IgD-negative memory B cell (primary cell): ENCODE measurements around the gene ECM2. TPM values are rescaled to one million over a fixed set of nuclear protein-coding genes. Genes with fewer than 3 reads are reported as not detected.

Experiments
- H3K27ac Mint-ChIP-seq, 3 donors: one replicate each; pipeline ENCODE4 v1.8.0; 2020 to 2022; ENCODE audit warnings: mild to moderate bottlenecking in 3 of 3, mixed read lengths in 3 of 3, moderate library complexity in 1 of 3
- H3K27me3 Mint-ChIP-seq: one replicate; pipeline ENCODE4 v1.8.0; 2021; ENCODE audit warnings: mixed read lengths
- H3K36me3 Mint-ChIP-seq: one replicate; pipeline ENCODE4 v1.8.0; 2020; ENCODE audit warnings: mild to moderate bottlenecking, mixed read lengths
- H3K4me1 Mint-ChIP-seq, 3 donors: one replicate each; pipeline ENCODE4 v1.8.0; 2020 to 2022; ENCODE audit warnings: mixed read lengths in 3 of 3, mild to moderate bottlenecking in 1 of 3
- H3K4me3 Mint-ChIP-seq, 4 donors: one replicate each; pipeline ENCODE4 v1.8.0; 2020 to 2022; ENCODE audit warnings: mild to moderate bottlenecking in 4 of 4, mixed read lengths in 4 of 4, moderate library complexity in 3 of 4
- H3K9me3 Mint-ChIP-seq, 3 donors: one replicate each; pipeline ENCODE4 v1.8.0; 2020 to 2021; ENCODE audit warnings: mixed read lengths in 3 of 3, mild to moderate bottlenecking in 1 of 3
- polyA plus RNA-seq: library from polyadenylated mRNA; unstranded; fragments of 300-500 nt; fragmentation: Illumina TruSeq; gene quantifications from one replicate; pipeline ENCODE4 v1.2.3, GENCODE V29; 2021

The ECM2 gene
- polyA plus RNA-seq, 1 donor from 2014 or later, result not detected

- H3K36me3 Mint-ChIP-seq, result peaks cover 2% of the 10 kb centered on the region
- H3K27me3 Mint-ChIP-seq, result no peaks in the 10 kb centered on the region
- no peak overlapping the region for H3K27ac Mint-ChIP-seq
- H3K9me3 Mint-ChIP-seq, result peaks cover 0 to 3% (median 0%) of the 10 kb centered on the region in 3 donors
- no peak overlapping the region for H3K4me3 Mint-ChIP-seq
- H3K4me1 Mint-ChIP-seq, result peaks cover 0 to 1% (median 0%) of the 10 kb centered on the region in 3 donors
Measured at GRCh38 chr9:92516521-92516920, 19.3 kb downstream of the ECM2 start.

- no peaks in the 10 kb centered on the region for H3K27me3 Mint-ChIP-seq
- H3K9me3 Mint-ChIP-seq, result no peaks in the 10 kb centered on the region
- peaks cover 2% of the 10 kb centered on the region for H3K36me3 Mint-ChIP-seq
- H3K27ac Mint-ChIP-seq, result no peak overlapping the region
- no peak overlapping the region for H3K4me3 Mint-ChIP-seq
- peaks cover 0 to 1% (median 0%) of the 10 kb centered on the region in 3 donors for H3K4me1 Mint-ChIP-seq
Measured at GRCh38 chr9:92514635-92515034, 21.2 kb downstream of the ECM2 start.

- H3K36me3 Mint-ChIP-seq, result peaks cover 2% of the 10 kb centered on the region
- H3K27me3 Mint-ChIP-seq, result no peaks in the 10 kb centered on the region
- no peak overlapping the region for H3K27ac Mint-ChIP-seq
- peaks cover 0 to 2% (median 0%) of the 10 kb centered on the region in 3 donors for H3K4me1 Mint-ChIP-seq
- H3K9me3 Mint-ChIP-seq, result no peaks in the 10 kb centered on the region
- no peak overlapping the region for H3K4me3 Mint-ChIP-seq
Measured at GRCh38 chr9:92513349-92513748, 22.4 kb downstream of the ECM2 start.

GRCh38 chr9:92512622-92513021 is 23.2 kb downstream of the ECM2 start:
- Mint-ChIP-seq H3K27ac (no peak overlapping the region), H3K36me3 (peaks cover 2% of the 10 kb centered on the region), H3K9me3 (no peaks in the 10 kb centered on the region), H3K4me3 (no peak overlapping the region), H3K27me3 (no peaks in the 10 kb centered on the region), H3K4me1 (peaks cover 0 to 2% (median 0%) of the 10 kb centered on the region in 3 donors)

GRCh38 chr9:92510747-92511146 is 25.0 kb downstream of the ECM2 start:
- H3K4me1 Mint-ChIP-seq, result peaks cover 0 to 2% (median 0%) of the 10 kb centered on the region in 3 donors
- H3K4me3 Mint-ChIP-seq, result no peak overlapping the region
- no peaks in the 10 kb centered on the region for H3K9me3 Mint-ChIP-seq
- peaks cover 4% of the 10 kb centered on the region for H3K36me3 Mint-ChIP-seq
- H3K27ac Mint-ChIP-seq, result no peak overlapping the region
- H3K27me3 Mint-ChIP-seq, result no peaks in the 10 kb centered on the region

GRCh38 chr9:92509050-92509449 is 26.7 kb downstream of the ECM2 start:
- Mint-ChIP-seq H3K27ac (no peak overlapping the region), H3K9me3 (no peaks in the 10 kb centered on the region), H3K27me3 (no peaks in the 10 kb centered on the region), H3K4me1 (peaks cover 0 to 2% (median 0%) of the 10 kb centered on the region in 3 donors), H3K36me3 (peaks cover 3% of the 10 kb centered on the region), H3K4me3 (no peak overlapping the region)

- Mint-ChIP-seq H3K36me3 (peaks cover 3% of the 10 kb centered on the region), H3K4me3 (no peak overlapping the region), H3K9me3 (no peaks in the 10 kb centered on the region), H3K27me3 (no peaks in the 10 kb centered on the region), H3K4me1 (peaks cover 0 to 2% (median 0%) of the 10 kb centered on the region in 3 donors), H3K27ac (peak overlapping the region in 1 of 3 donors; percentile 57)
Measured at GRCh38 chr9:92508018-92508820, 27.6 kb downstream of the ECM2 start.

GRCh38 chr9:92507496-92507895 is 28.3 kb downstream of the ECM2 start:
- no peak overlapping the region for H3K4me3 Mint-ChIP-seq
- peaks cover 0 to 2% (median 0%) of the 10 kb centered on the region in 3 donors for H3K4me1 Mint-ChIP-seq
- H3K27me3 Mint-ChIP-seq, result no peaks in the 10 kb centered on the region
- H3K9me3 Mint-ChIP-seq, result no peaks in the 10 kb centered on the region
- H3K27ac Mint-ChIP-seq, result peak overlapping the region in 2 of 3 donors; percentile 46 to 57
- H3K36me3 Mint-ChIP-seq, result peaks cover 3% of the 10 kb centered on the region

- Mint-ChIP-seq H3K4me1 (peaks cover 0 to 4% (median 0%) of the 10 kb centered on the region in 3 donors), H3K9me3 (no peaks in the 10 kb centered on the region), H3K27ac (no peak overlapping the region), H3K4me3 (no peak overlapping the region), H3K36me3 (peaks cover 3% of the 10 kb centered on the region), H3K27me3 (no peaks in the 10 kb centered on the region)
Measured at GRCh38 chr9:92507005-92507404, 28.8 kb downstream of the ECM2 start.

GRCh38 chr9:92506184-92506857 is 29.5 kb downstream of the ECM2 start:
- H3K4me1 Mint-ChIP-seq, result peaks cover 0 to 4% (median 0%) of the 10 kb centered on the region in 3 donors
- H3K9me3 Mint-ChIP-seq, result no peaks in the 10 kb centered on the region
- peaks cover 3% of the 10 kb centered on the region for H3K36me3 Mint-ChIP-seq
- H3K27ac Mint-ChIP-seq, result peak overlapping the region in 1 of 3 donors; percentile 1
- H3K4me3 Mint-ChIP-seq, result no peak overlapping the region
- no peaks in the 10 kb centered on the region for H3K27me3 Mint-ChIP-seq

- peaks cover 3% of the 10 kb centered on the region for H3K36me3 Mint-ChIP-seq
- H3K4me1 Mint-ChIP-seq, result peaks cover 0 to 4% (median 0%) of the 10 kb centered on the region in 3 donors
- H3K27ac Mint-ChIP-seq, result peak overlapping the region in 1 of 3 donors; percentile 7
- H3K4me3 Mint-ChIP-seq, result no peak overlapping the region
- H3K9me3 Mint-ChIP-seq, result no peaks in the 10 kb centered on the region
- no peaks in the 10 kb centered on the region for H3K27me3 Mint-ChIP-seq
Measured at GRCh38 chr9:92504881-92505280, 30.9 kb downstream of the ECM2 start.

GRCh38 chr9:92503156-92503555 is 32.6 kb downstream of the ECM2 start:
- no peaks in the 10 kb centered on the region for H3K9me3 Mint-ChIP-seq
- no peaks in the 10 kb centered on the region for H3K27me3 Mint-ChIP-seq
- H3K4me1 Mint-ChIP-seq, result peaks cover 0 to 1% (median 0%) of the 10 kb centered on the region in 3 donors
- H3K36me3 Mint-ChIP-seq, result peaks cover 6% of the 10 kb centered on the region
- H3K4me3 Mint-ChIP-seq, result no peak overlapping the region
- no peak overlapping the region for H3K27ac Mint-ChIP-seq

GRCh38 chr9:92501671-92502393 is 34.0 kb downstream of the ECM2 start:
- Mint-ChIP-seq H3K4me3 (no peak overlapping the region), H3K36me3 (peaks cover 6% of the 10 kb centered on the region), H3K27ac (no peak overlapping the region), H3K27me3 (no peaks in the 10 kb centered on the region), H3K9me3 (no peaks in the 10 kb centered on the region), H3K4me1 (peaks cover 0 to 1% (median 0%) of the 10 kb centered on the region in 3 donors)

- Mint-ChIP-seq H3K27ac (no peak overlapping the region), H3K4me3 (no peak overlapping the region), H3K9me3 (no peaks in the 10 kb centered on the region), H3K36me3 (peaks cover 4% of the 10 kb centered on the region), H3K4me1 (peaks cover 0 to 1% (median 0%) of the 10 kb centered on the region in 3 donors), H3K27me3 (no peaks in the 10 kb centered on the region)
Measured at GRCh38 chr9:92500725-92501124, 35.1 kb downstream of the ECM2 start.

- Mint-ChIP-seq H3K4me1 (peaks cover 0 to 1% (median 0%) of the 10 kb centered on the region in 3 donors), H3K4me3 (no peak overlapping the region), H3K9me3 (no peaks in the 10 kb centered on the region), H3K36me3 (peaks cover 3% of the 10 kb centered on the region), H3K27ac (no peak overlapping the region), H3K27me3 (no peaks in the 10 kb centered on the region)
Measured at GRCh38 chr9:92499701-92500100, 36.1 kb downstream of the ECM2 start.
